HPDE6-E6E7 (cell line): Measurements from ENCODE around the gene ATF5.
"Not testable (repeated sequence)": the region's sequence is repeated elsewhere in the genome, so short reads cannot be mapped to it uniquely, and the experiment has no call there.

Experiments
- DNase-seq: peaks from one replicate; pipeline ENCODE4 v3.0.0; 2011; ENCODE audit warnings: missing footprints; ENCODE audit errors: extremely low spot score

Gene ATF5

DNA sequence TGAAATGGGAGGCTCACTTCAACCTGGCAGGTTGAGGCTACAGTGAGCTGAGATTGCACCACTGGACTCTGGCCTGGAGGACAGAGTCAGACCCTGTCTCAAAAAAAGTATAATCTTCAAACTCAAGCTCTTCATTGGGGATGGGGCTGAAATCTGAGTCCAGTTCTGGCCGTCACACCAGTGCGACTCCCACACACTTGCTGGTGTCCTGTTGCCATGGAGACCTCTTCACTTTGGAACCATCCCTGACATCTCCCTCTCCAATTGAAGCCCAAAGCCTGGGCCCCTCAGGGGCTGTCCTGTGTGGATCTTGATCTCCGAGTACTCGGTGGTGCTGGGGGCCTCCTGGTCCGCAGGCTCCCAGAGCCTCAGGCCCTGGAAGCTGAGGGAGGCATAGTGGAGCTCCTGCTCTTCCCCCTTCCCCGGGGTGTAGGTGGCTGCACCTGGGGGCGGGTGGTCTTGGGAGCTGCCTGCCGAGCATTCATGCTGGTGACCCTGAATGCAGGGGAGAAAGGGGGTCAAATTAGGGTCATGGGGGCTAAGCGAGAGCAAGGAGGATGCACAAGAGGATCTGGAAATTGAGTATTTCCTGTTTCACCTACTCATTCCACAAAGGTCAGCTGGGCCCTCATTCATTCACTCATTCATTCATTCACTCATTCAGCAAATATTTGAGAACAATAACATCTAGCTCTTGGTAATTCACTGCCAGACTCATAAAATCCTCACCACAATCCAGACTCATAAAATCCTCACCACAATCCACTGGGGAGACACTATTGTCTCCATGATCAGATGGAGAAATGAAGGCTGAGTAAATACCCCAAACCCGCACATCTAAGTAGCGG lies 21.0 kb downstream of the ATF5 start:
- DNase-seq, result no peak

GRCh38 chr19:49950590-49950948 lies 21.6 kb downstream of the ATF5 start:
- DNase-seq, result no peak

GRCh38 chr19:49950956-49951526 lies 22.0 kb downstream of the ATF5 start:
- DNase-seq, result no peak

DNA sequence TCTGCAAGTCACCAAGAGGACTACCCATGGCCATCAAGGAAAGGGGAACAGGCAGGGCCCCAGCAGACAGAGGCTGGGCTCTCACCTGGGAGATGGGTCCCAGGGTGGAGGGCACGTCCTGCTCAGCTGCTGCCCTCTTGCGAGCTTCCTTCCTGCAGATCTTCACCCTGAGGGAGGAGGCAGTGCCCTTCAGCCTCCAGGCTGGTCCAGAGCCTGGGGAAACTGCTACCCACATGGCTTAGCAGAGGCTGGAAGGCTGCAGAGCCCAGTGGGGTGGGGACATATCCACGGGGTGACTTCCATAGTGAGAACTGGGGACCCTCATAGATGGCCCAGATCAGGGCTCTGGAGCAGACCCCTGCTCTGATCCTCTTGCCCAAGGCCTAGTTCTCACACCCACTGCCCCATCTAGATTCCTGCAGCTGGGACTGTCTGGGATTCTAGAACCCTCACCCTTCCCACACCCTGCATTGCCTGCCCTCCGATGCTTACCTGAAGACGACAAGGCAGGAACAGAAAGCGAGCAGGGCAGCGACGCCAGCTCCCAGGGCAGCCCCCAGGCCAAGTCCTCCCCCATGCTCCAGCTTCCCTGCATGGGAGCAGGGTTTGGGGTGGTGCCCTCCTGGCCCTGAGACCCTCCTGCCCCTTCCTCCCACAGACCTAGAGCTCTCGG lies 22.9 kb downstream of the ATF5 start:
- DNase-seq, result no peak

- DNase-seq, result no peak
These were observed 23.5 kb downstream of the ATF5 start for GRCh38 chr19:49952479-49952836.

GRCh38 chr19:49952906-49953305 lies 23.9 kb downstream of the ATF5 start:
- DNase-seq, result no peak

DNA sequence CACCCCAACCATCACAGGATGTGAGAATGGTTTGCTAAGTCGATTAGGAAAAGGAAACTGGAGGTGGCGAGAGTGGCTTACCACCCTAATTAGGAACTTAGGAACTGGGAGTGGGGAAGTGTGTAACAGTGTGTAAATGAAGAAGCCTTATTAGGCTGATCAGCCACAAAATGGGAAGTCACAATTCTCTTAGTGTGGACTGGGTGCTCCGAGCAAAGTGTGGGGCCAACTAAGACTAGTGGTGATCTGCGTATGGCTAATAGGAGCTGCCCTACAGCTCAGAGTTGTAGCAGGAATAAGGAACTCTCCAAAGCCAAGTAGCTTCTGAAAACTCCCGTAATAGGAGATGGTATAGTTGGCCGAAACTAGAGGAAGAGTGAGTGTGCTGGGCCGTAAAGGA lies 24.4 kb downstream of the ATF5 start:
- DNase-seq, result no peak

DNA sequence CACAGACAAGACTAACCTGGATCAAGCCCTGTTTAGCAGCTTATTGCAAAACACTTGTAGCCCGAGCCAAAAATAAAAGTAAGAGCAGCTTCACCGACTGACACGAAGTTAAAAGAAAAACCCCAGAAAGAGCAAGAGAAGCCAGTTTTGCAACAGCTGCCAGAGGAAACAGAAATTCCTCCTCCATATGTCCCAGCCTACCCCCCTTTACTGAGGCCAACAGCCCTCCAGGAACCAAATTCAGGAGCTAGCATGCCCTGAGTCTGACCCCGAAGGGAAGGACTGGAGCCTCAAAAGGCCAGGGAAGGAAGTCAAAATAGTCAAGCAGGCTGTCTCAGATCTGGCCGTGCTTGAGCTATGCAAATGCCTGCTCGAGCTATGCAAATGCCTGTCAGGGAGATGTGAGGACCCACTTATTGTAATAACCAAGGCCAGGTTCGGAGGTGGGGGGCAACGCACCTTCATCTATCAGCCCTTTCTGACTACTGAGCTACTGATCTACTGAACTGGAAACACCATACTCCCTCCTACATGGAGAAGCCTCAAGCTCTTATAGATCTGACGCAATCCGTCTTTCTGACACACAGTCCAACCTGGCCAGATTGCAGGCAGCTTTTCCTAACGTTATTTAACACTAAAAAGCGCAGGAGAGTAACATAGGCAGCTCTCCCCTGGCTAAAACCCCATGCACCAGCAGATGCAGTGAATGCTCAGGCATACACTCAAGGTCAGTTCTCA lies 25.3 kb downstream of the ATF5 start:
- DNase-seq, result no peak

- DNase-seq, result no peak
These were observed 25.9 kb downstream of the ATF5 start for GRCh38 chr19:49954933-49955332.

GRCh38 chr19:49956115-49956495 lies 27.1 kb downstream of the ATF5 start:
- no peak for DNase-seq

GRCh38 chr19:49957262-49957915 lies 28.4 kb downstream of the ATF5 start:
- no peak for DNase-seq

GRCh38 chr19:49958144-49958543 lies 29.1 kb downstream of the ATF5 start:
- DNase-seq, result not testable (repeated sequence)

DNA sequence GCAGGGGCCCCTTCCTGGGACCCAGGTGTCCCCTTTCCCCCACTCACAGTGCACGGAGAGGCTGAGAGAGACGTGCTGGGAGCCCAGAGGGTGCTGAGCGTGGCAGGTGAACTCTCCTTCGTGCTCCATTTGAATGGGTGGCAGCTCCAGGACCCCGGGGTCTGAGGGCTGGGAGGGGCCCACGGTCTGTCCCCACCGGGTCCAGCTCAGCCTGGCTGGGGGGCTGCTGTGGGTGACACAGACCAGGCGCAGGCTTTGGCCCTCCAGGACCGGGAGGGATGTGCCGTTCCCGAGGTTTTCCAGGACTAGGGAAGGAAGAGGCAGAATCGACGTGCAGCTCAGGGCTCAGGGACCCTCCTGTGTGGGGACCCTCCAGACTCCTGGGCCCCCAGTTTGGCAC lies 29.6 kb downstream of the ATF5 start:
- DNase-seq, result not testable (repeated sequence)

- not testable (repeated sequence) for DNase-seq
These were observed 30.9 kb downstream of the ATF5 start for GRCh38 chr19:49959892-49960291.

GRCh38 chr19:49960980-49961379 lies 32.0 kb downstream of the ATF5 start, which contains the start of gene SIGLEC11:
Gene SIGLEC11, minus strand, starts transcription at chr19:49961172. Its CDS starts 91 bp downstream, at chr19:49961081.
- not testable (repeated sequence) for DNase-seq

GRCh38 chr19:49968279-49968922 lies 39.4 kb downstream of the ATF5 start:
- DNase-seq, result no peak

DNA sequence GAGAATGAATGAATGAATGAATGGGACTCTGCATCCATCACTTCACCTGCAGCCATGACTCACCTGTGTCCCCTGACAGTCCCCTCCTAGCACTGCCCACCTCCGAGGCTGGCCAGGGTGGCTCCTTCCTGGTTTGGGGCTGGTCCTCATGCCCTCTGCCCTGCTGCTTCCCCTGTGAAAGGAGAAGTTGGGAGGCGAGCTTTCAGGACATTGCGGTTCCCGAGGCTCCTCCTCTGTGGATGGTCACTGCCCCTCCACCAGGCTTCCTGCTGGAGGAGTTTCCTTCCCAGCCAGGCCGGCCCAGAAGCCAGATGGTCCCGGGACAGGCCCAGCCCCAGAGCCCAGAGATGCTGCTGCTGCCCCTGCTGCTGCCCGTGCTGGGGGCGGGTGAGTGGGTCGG lies 40.4 kb downstream of the ATF5 start:
- DNase-seq, result not testable (repeated sequence)

DNA sequence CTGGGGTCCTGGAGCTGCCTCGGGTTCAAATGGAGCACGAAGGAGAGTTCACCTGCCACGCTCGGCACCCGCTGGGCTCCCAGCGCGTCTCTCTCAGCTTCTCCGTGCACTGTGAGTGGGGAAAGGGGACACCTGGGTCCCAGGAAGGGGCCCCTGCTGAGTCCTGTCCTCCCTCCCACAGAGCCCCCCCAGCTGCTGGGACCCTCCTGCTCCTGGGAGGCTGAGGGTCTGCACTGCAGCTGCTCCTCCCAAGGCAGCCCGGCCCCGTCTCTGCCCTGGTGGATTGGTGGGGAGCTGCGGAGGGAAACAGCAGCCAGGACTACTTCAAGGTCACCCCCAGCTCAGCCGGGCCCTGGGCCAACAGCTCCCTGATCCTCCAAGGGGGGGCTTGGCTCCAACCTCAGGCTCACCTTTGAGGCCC lies 43.0 kb downstream of the ATF5 start:
- no peak for DNase-seq

DNA sequence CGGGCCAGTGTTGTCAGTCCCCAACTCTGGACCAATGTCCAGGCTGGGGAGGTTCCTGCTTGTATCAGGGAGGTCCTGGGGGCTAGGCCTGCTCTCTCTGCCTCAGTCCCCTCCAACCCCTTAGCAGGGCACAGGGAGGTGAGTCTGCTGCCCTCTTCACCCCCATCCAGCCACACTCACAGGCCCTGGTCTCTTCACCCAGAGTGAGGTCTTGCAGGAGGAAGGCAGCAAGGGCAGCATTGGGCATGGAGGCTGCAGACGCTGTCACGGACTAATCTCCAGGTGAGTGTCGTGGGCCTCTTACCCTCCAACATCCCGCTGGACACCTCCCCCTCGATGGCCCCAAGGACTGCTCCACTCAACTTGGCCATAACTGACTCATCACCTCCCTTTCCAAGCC lies 43.8 kb downstream of the ATF5 start:
- no peak for DNase-seq

DNA sequence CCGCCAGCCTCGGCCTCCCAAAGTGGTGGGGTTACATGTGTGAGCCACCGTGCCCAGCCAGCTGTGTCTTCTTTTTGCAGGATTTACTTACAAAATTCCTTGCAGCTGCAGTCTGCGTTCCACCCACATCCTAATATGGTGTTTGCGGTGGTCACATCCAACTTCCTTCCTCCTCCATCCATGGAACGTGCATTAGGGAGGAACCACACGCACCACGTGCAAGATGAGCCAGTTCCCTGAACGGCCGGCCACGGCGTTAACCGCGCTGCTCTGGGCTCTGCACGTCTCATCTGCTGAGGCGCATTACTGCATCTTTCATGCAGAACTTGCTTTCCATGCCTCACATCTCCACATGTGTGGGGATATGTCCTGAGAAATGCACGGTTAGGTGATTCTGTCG lies 45.0 kb downstream of the ATF5 start:
- no peak for DNase-seq

GRCh38 chr19:49975051-49975450 lies 46.0 kb downstream of the ATF5 start:
- no peak for DNase-seq
